NCI-H526 (cell line): ENCODE data around the gene PLPPR3.

Experiments
- DNase-seq, 2 experiments: peaks; one replicate each; lab custom pipeline; 2025; lab: John Stamatoyannopoulos, UW

PLPPR3 gene

GRCh38 chr19:796692-797527 lies 24.8 kb downstream of the PLPPR3 start, which contains the start of gene PTBP1:
Gene PTBP1, plus strand, starts transcription at chr19:797452. Its CDS starts 46 bp downstream, at chr19:797498.
- DNase-seq: peak; percentile 98 to 99

GRCh38 chr19:795691-796581 lies 25.8 kb downstream of the PLPPR3 start:
- DNase-seq: no peak

GRCh38 chr19:795073-795611 lies 26.6 kb downstream of the PLPPR3 start:
- DNase-seq: no peak

GRCh38 chr19:793806-794205 lies 27.9 kb downstream of the PLPPR3 start:
- no peak for DNase-seq

- no peak for DNase-seq
These were observed 29.4 kb downstream of the PLPPR3 start for GRCh38 chr19:792306-792885.

DNA sequence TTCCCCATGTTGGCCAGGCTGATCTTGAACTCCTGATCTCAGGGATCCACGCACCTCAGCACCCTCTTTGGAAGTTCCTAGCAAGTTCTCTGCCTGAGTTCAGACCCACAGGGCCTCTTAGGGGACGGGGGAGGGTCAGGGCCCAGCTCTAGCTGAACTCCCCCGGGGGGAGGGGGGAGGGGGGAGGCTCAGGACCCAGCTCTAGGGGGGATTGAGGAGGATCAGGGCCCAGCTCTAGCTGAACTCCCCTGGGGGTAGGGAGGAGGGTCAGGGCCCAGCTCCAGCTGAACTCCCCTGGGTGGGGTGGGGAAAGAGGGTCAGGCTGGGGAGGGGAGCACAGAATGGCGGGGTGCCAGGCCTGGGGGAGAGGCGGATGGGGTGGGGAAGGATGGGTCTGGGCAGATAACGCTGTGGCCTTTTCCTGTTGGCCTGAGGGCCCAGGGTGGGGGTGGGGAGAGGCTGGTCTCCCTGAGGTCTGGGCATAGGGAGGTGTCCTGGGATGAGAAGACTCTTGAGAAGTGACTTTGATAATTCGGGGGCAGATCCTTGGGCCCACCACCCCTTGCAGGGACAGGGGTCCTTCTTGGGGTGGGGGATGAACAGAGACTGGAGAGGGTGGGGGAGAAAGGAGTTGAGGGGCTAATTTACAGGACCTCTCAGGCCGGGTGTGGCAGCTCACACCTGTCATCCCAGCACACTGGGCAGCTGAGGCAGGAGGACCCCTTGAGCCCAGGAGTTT lies 30.0 kb downstream of the PLPPR3 start:
- DNase-seq: no peak

DNA sequence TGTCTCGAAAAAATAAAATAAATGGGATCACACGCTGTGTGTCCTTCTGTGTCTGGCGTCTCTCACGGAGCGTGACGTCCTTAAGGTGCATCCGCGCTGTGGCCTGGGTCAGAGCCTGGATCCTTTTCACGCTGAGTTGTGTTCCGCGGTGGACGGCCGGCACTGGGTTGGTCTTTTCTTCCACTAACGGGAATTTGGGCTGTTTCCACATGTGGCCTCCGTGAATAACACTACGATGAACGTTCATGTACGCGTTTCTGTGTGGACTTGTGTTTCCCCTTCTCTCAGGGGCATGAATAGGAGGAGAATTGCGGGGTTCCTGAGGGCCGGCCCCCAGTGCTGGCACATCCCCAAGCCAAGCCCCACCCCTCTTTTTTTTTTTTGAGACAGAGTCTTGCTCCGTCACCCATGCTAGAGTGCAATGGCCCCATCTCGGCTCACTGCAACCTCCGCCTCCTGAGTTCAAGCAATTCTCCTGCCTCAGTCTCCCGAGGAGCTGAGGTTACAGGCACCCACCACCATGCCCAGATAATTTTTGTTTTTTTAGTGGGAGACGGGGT lies 30.7 kb downstream of the PLPPR3 start:
- no peak for DNase-seq

GRCh38 chr19:789701-790060 lies 32.1 kb downstream of the PLPPR3 start:
- no peak for DNase-seq

DNA sequence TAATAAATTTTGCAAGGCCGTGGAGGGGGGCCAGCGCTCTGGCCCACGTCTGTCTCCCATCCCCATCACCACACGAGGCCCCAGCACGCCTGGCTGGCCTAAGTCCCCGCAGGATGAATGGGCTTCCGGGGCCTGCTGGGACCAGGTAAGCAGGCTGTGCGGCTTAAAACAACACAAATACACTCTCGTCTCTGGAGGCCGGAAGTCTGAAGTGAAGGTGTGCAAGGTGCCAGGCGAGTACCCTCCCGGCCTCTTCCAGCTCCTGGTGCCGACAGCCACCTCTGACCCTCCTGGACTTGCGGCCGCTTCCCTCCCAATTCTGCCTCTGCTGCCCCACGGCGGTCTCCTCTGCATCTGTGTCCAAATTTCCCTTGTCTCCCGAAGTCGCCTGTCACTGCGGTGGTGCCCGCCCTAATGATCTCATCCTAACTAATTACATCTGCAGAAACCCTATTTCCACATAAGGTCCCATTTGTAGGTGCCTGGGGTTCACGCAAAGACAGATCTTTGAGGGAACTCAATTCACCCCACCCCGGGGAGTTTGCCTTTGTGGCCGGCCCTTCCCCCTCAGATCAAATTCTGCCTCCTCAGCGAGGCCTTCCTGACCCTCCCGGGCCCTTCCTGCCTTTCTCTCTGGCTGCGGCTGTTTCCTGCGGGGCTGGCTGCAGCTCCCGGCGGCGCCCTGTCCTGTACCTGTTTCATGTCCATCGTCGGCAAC lies 32.6 kb downstream of the PLPPR3 start:
- no peak for DNase-seq

DNA sequence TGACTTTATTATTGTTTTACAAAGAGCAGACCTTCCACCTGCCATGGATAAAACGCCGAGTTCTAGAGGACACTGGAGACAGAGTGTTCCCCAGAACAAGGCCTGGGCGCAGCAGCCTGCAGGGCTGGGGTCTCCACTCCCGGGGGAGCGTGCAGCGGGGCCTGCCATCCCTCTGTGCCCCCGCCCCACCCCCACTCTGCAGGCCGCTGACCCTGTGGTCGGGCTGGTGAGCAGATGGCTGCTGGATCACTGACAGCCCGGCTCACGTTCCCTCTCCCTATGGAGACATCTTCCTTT lies 33.1 kb downstream of the PLPPR3 start:
- no peak for DNase-seq

DNA sequence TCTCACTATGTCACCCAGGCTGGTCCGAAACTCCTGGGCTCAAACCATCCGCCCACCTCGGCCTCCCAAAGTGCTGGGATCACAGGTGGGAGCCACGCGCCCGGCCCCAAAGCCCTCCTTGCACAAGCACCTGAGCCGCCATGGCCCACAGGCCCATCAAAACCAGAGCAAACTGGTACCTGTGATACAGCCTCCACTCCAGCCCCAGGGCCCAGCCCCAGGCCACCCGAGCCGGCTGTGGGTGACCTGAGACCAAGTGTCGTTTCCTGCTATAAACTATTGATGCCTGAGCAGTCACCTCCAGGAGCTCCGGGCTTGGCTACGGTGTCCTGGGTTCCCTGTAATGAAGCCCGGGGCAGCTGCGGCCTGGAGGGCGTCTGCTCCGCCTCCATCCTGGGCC lies 34.2 kb downstream of the PLPPR3 start:
- DNase-seq: no peak

DNA sequence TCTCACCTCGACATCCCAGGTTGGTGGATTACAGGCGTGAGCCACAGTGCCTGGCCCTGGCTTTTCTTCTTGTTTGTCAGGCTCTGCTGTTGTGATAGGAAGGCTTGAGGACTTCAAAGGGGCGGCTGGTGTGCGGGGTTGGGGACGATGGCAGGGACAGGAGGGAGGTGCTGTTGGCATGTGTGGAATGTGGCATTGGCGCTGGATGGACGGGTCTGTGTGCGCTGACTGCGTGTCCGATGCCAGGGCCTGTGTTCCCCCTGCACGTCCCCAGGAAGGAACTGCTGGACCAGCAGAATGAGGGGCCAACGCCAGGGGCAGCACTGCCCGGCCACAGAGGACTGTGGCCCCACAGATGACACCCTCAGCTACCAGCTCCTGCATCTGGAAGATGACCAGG lies 37.2 kb downstream of the PLPPR3 start:
- DNase-seq: no peak

DNA sequence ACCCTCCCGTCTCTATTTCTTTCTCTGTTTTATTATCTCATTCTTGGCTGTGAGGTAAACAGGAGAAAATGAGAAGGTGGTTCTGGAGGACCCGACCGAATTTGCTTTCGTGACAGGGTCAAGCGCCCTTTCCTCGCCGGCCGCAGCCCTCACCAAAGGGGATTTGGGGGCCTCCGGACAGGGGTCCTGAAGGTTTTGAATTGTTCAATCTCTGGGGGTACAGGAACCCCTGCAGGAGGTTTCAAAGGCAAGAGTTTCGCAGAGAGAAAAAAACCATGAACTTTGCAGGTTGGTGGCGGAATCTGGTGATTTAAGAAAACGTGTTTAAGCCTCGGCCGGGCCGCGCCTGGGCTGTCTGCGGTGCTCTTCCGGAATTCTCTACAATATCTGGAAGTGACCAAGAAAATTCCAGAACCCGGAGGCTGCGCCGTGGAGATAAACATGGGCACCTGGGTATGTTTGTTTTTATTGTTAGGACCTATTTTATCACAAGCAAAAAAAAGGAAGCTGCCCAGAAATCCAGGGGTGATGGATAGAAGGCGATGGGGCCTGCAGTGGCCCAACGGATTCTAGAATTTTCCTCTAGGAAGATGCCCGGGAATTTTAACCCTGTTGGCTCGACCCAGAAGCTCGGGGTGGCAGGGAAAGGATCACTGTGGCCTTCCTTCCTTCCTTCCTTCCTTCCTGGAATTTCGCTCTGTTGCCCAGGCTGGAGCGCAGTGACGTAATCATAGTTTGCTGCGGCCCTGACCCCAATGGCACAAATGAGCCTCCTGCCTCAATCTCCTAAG lies 38.7 kb downstream of the PLPPR3 start:
- no peak for DNase-seq

- no peak for DNase-seq
These were observed 39.4 kb downstream of the PLPPR3 start for GRCh38 chr19:782185-782877.

GRCh38 chr19:781800-782184 lies 40.0 kb downstream of the PLPPR3 start:
- DNase-seq: no peak

- no peak for DNase-seq
These were observed 40.8 kb downstream of the PLPPR3 start for GRCh38 chr19:780935-781334.

DNA sequence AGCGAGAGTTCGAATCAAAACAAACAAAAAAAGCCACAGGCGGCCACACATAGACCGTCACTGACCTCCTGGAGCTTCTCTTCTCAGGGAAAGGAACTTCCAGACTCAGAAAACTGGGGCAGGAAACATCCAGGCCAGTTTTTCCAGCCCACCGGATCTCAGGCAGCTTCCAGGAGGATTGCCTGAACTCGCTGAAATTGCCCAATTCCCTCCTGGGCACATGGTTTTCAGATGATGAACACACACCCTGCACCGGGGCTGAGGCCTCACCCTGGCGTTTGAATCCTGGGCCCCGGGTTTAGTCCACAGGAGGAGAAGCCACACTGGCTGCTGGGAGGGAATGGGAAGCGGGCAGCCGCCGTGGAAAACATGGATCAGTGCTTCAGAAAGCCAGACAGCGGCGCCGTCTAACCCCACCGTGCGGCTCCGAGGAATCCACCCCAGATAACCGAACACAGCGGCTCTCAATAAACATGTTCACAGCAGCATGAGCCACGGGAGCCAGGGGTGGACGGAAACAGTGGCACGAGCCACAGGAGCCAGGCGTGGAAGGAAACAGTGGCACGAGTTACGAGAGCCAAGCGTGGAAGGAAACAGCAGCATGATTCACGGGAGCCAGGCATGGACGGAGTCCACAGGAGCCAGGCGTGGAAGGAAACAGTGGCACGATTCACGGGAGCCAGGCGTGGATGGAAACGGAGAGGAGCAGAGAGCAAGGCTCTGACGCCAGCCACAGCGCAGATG lies 42.7 kb downstream of the PLPPR3 start:
- peak in 1 of 2 experiments; percentile 56 for DNase-seq

DNA sequence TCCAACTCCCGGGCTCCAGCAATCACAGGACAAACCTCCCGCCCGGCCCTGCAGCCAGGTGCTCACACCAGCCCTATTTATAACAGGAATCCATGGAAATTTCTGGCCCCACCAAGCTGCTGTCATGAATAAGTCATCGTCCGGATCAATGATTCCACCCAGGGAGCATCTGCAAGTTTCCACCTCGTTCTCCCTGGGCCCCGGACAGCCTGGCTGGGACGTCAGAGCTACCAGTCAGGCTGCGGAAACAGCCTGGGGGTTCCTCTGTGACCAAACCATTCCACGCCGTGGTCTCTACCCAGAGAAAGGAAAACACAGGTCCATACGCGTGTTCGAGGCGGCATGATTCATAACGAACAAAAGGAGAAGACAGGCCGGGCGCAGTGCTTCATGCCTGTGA lies 45.2 kb downstream of the PLPPR3 start:
- DNase-seq: no peak
